ENCODE data around the gene PSG6.
"Not testable (repeated sequence)": the region's sequence is repeated elsewhere in the genome, so short reads cannot be mapped to it uniquely, and the experiment has no call there.

Gene PSG6

DNA sequence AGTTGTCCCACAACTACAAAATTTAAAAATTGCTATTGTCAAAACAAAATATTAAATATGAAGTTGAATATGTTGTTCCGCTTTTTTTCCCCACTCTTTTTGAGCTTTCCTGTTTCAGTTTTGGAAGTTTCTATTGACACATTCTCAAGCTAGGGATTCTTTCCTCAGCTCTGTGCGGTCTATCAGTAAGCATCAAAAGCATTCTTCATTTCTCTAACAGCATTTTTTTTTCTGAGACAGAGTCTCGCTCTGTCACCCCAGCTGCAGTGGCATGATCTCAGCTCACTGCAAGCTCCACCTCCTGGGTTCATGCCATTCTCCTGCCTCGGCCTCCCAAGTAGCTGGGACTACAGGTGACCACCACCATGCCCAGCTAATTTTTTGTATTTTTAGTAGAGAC is 4.8 kb downstream of the PSG6 start:
- H3K4me3 ChIP-seq (replicated peaks; ENCODE audit: insufficient read depth, low read length); H3K27me3 ChIP-seq (ENCODE audit: insufficient read depth, poor library complexity, severe bottlenecking); H3K27ac ChIP-seq (replicated peaks); DNase-seq (ENCODE audit: low read depth in 1 of 2, low spot score in 1 of 2): not testable (repeated sequence)

DNA sequence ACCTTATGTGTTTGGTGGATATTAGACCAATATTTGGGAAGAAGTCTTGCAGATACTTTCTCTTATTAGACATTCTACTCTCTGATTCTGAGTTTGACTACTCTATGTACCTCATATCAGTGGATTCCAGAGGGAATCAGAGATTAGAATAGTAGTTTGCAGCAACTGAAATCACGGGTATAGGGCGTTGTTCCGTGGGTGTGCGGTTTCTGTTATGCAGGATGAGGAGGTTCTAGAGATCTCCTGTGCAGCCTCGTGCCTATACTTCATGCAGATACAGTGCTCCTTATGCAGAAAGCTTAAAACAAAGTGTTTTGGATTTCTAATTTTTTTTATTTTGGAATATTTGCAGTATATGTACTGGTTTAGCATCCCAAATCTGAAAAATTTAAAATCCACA is 6.0 kb downstream of the PSG6 start:
- not testable (repeated sequence) for H3K27ac ChIP-seq (replicated peaks); H3K4me3 ChIP-seq (replicated peaks; ENCODE audit: insufficient read depth, low read length); DNase-seq (ENCODE audit: low read depth in 1 of 2, low spot score in 1 of 2); H3K27me3 ChIP-seq (ENCODE audit: insufficient read depth, poor library complexity, severe bottlenecking)

DNA sequence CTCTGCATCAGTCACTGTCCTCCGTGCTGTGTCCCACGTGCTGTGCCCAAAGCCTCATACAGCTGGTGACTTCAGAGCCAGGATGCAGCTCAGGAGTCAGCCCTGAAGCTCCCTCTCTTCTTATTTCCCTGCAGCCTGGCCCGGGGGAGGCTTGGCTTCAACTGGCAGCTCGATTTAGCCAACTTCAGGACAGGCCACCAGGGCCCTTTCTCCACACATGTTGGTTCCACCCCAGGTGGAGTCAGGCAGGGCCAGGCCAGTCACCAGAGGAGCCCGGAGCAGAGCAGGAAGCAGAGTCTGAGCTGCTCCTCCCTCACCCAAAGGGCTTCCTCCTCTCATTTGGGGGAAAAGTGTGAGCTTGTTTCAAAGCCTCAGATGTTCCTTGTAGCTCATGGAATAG is 11.5 kb downstream of the PSG6 start:
- not testable (repeated sequence) for H3K4me3 ChIP-seq (replicated peaks; ENCODE audit: insufficient read depth, low read length); H3K27ac ChIP-seq (replicated peaks); H3K27me3 ChIP-seq (ENCODE audit: insufficient read depth, poor library complexity, severe bottlenecking); DNase-seq (ENCODE audit: low read depth in 1 of 2, low spot score in 1 of 2)

DNA sequence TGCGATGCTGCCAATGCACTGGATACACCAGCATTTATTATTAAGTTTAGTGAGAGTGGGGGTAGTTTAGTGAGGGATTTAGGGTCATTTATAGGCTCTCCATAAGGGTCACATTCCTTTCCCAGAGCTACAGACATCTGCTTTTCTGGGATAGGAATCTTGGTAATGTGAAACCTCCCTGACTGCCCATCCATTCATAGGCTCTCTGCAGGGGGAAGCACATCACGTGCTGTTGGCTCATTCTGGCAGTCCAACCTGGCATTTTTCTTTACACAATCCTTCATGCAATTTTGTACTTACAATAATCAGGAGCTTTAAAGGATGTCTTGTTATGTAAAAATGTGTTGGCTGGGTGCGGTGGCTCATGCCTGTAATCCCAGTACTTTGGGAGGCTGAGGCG is 17.1 kb downstream of the PSG6 start:
- H3K4me3 ChIP-seq (replicated peaks; ENCODE audit: insufficient read depth, low read length); H3K27me3 ChIP-seq (ENCODE audit: insufficient read depth, poor library complexity, severe bottlenecking); DNase-seq (ENCODE audit: low read depth in 1 of 2, low spot score in 1 of 2); H3K27ac ChIP-seq (replicated peaks): not testable (repeated sequence)

DNA sequence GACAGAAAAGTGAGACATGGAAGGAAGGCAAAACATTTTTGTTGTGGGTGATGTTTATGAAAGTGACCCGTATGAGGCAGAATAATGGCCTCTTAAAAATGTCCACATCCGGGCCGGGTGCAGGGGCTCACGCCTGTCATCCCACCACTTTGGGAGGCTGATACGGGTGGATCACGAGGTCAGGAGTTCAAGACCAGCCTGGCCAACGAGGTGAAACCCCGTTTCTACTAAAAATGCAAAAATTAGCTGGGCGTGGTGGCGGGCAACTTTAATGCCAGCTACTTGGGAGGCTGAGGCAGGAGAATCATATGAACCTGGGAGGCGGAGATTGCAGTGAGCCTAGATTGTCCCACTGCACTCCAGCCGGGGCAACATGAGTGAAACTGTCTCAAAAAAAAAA is 18.0 kb downstream of the PSG6 start:
- not testable (repeated sequence) for H3K27me3 ChIP-seq (ENCODE audit: insufficient read depth, poor library complexity, severe bottlenecking); H3K4me3 ChIP-seq (replicated peaks; ENCODE audit: insufficient read depth, low read length); DNase-seq (ENCODE audit: low read depth in 1 of 2, low spot score in 1 of 2); H3K27ac ChIP-seq (replicated peaks)

DNA sequence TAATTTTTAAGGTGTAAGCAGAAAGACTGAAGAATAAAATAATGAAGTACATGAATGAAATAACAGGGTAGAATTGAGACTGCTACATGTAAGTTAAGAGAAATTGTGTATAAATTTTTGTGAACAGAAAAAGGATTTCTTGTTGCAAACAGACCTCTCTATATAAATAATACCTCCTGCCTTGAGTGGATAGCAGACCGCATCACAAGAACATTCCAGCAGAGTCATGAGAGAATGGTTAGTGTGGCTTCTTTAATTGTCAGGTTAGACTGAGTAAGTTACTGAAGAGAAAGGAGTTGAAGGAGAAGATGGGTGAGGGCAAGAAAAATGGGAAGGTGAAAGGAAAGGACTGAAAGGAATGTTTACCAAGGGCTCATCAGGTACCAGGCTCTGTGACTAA is 18.6 kb downstream of the PSG6 start:
- not testable (repeated sequence) for H3K4me3 ChIP-seq (replicated peaks; ENCODE audit: insufficient read depth, low read length); H3K27ac ChIP-seq (replicated peaks); DNase-seq (ENCODE audit: low read depth in 1 of 2, low spot score in 1 of 2); H3K27me3 ChIP-seq (ENCODE audit: insufficient read depth, poor library complexity, severe bottlenecking)

DNA sequence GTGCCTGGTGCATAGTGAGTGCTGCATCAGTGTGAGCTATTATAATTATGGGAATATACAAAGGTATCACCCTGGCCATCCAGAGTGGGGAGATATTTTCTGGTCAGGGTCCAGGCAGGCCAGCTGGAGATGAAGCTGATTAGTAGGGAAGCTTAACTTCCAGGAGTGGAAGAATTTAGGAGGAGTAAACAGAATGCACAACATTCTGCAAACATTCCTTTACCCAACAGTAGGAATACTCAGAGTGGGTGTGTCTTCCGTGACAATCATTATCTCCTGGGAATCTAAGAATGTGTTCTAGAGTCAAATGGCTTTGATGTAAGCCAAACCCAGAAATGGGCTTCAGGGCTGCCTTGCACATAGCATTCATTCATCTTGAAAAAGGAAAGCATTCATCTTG is 19.0 kb downstream of the PSG6 start:
- not testable (repeated sequence) for H3K27ac ChIP-seq (replicated peaks); H3K4me3 ChIP-seq (replicated peaks; ENCODE audit: insufficient read depth, low read length); DNase-seq (ENCODE audit: low read depth in 1 of 2, low spot score in 1 of 2); H3K27me3 ChIP-seq (ENCODE audit: insufficient read depth, poor library complexity, severe bottlenecking)

DNA sequence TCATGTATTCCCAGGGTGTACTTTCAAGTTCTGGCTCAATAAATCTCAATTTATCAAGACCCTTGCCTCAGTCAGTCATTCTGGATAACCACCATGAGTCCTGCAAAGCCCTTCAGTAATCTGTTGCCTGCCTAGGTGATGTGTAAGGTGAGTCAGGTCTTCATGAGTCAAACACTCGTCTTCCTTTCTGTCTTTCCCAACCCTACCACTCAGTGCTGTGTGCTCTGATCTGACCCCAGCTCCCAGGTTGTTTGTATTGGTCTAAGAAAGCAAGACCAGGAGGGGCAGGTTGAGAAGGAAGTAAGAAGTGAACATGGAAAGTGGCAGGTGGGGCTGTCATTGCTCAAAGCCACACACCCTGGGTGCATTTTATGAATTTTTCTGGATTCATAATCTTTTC is 20.0 kb downstream of the PSG6 start:
- not testable (repeated sequence) for H3K4me3 ChIP-seq (replicated peaks; ENCODE audit: insufficient read depth, low read length); DNase-seq (ENCODE audit: low read depth in 1 of 2, low spot score in 1 of 2); H3K27ac ChIP-seq (replicated peaks); H3K27me3 ChIP-seq (ENCODE audit: insufficient read depth, poor library complexity, severe bottlenecking)

DNA sequence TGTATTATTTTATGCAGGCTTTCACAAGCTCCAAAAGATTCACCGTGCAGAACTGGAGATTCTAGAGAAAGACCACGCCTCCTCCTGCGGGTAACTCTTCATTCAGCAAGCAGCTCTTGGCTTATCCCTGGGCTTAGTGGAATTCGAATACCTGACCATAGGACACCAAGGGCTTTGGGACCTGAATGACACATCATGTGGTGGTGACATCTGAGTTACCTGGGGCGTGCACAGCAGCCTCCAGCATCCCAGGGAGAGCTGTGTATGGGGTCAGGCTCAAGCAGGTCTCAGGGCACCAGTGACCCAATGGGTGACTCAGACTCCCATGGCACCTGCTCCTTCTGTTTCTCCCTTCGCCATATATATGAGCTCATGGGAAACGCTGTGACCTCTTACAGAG is 27.2 kb downstream of the PSG6 start:
- not testable (repeated sequence) for DNase-seq (ENCODE audit: low read depth in 1 of 2, low spot score in 1 of 2); H3K4me3 ChIP-seq (replicated peaks; ENCODE audit: insufficient read depth, low read length); H3K27ac ChIP-seq (replicated peaks); H3K27me3 ChIP-seq (ENCODE audit: insufficient read depth, poor library complexity, severe bottlenecking)

DNA sequence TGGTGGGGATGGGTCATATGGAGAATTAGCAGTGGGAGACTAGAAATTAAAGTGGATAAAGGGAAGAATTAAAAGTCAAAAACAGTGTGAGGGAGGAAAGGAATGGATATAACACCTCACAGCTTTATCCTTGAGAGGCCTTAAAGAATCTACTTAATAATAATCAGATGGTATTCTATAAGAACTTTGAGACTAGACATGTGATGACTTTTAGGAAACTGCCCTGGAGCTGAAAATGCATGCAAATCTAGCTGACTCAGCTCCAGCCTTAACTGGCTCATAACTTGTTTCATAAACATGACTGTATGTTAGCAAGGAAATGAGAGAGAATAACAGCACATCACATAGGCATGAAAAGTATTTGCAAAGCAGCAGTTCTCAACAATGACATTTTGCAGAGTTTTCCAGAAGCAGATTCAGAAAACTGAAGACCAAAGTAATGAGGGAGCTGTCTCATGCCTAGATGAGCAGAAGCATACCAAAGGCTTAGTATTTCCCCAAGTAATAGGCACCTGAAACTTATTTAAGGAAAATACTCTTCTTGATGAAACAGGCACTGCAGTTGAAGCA is 29.7 kb downstream of the PSG6 start:
- not testable (repeated sequence) for H3K4me3 ChIP-seq (replicated peaks; ENCODE audit: insufficient read depth, low read length); H3K27ac ChIP-seq (replicated peaks)

DNA sequence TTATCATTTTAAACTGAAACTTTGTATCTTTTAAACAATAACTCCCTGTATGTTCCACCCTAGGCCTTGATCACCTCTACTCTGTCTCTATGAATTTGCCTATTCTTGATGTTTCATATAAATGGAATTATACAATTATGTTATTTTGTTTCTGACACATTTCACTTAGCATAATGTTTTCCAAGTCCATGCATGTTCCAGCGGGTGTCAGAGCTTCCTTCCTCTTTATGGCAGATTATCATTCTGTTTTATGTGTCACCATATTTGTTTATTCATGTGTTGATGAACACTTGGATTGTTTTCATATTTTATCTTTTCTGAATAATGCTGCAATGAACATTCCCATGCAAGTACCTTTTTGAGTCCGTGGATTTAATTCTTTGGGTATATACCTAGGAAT is 35.0 kb downstream of the PSG6 start:
- not testable (repeated sequence) for DNase-seq (ENCODE audit: low read depth in 1 of 2, low spot score in 1 of 2); H3K27ac ChIP-seq (replicated peaks); H3K27me3 ChIP-seq (ENCODE audit: insufficient read depth, poor library complexity, severe bottlenecking); H3K4me3 ChIP-seq (replicated peaks; ENCODE audit: insufficient read depth, low read length)

More for the DNA sequence above, 29.7 kb downstream of the PSG6 start:
- not testable (repeated sequence) for H3K27me3 ChIP-seq (ENCODE audit: insufficient read depth, poor library complexity, severe bottlenecking); DNase-seq (ENCODE audit: low read depth in 1 of 2, low spot score in 1 of 2)

DNA sequence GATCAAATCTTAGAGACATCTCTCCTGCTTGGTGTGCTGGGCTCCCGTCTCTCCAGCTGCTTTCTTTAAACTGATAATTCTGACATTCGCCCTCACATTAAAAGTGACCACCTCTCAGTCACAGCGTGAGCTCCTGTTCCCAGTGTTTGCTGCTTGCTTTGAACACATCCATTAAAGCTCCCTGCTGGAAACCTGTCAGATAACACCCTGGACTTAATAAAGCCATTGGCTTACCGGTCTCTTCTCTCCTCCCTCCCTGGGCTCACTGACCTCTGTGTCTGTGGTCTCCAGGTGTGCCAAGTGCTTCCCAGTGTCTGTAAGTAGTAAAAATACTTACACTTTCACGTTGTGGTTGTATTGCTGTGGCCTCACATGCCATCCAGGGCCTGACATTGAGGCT is 35.7 kb downstream of the PSG6 start:
- H3K27me3 ChIP-seq (ENCODE audit: insufficient read depth, poor library complexity, severe bottlenecking); H3K27ac ChIP-seq (replicated peaks); DNase-seq (ENCODE audit: low read depth in 1 of 2, low spot score in 1 of 2); H3K4me3 ChIP-seq (replicated peaks; ENCODE audit: insufficient read depth, low read length): not testable (repeated sequence)

DNA sequence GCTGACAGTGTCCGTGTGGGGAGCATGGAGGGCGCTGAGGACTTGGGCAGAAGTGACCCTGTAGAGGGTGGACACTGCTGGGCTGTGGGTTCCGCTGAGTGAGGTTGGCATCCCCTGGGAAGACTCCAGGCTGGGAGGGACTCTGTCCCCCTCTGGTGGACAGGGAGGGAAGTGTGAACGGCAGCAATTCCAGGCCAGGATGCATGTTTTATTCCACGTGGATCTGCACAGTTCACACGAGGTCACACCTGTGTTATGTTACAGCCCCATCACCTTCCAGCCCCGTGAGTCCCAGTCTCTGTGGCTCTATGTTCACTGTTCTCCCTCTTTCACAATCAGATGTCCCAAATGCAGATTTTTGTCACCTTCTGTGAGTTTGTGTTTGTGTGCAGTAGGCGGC is 36.4 kb downstream of the PSG6 start:
- not testable (repeated sequence) for DNase-seq (ENCODE audit: low read depth in 1 of 2, low spot score in 1 of 2); H3K4me3 ChIP-seq (replicated peaks; ENCODE audit: insufficient read depth, low read length); H3K27me3 ChIP-seq (ENCODE audit: insufficient read depth, poor library complexity, severe bottlenecking); H3K27ac ChIP-seq (replicated peaks)

DNA sequence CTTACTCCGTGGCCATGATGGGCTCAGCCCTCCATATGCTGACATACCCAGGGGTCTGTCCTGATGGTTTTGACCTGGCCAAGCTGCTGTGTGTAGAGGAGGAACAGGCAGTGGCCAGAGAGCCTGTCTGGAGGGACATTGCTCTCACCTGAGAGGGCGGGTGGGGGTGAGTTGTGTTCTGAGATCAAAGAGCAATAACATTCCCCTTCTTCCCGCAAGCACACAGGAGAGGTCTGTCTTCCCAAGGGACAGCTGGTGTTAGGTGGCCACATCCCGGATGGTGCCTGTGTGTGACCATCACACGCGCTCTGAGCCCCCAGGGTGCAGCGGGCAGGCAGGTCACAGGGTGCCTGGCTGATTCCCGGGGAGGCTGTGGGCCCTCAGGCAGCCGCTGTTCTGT is 37.1 kb downstream of the PSG6 start:
- H3K4me3 ChIP-seq (replicated peaks; ENCODE audit: insufficient read depth, low read length) = not testable (repeated sequence)

More for the DNA sequence above, 37.1 kb downstream of the PSG6 start:
- H3K27ac ChIP-seq (replicated peaks); DNase-seq (ENCODE audit: low read depth in 1 of 2, low spot score in 1 of 2); H3K27me3 ChIP-seq (ENCODE audit: insufficient read depth, poor library complexity, severe bottlenecking): not testable (repeated sequence)
